Skeletal muscle satellite cell (primary cell): ENCODE measurements around the gene RBM20.

Source experiments
- H3K27me3 ChIP-seq: 2 replicates; pipeline ENCODE4 v1.7.0; 2013; ENCODE audit warnings: low read length; ENCODE audit not compliant: control insufficient read depth, insufficient read depth
- H3K36me3 ChIP-seq: 2 replicates; pipeline ENCODE4 v1.7.0; 2013; ENCODE audit warnings: mild to moderate bottlenecking, control low read depth, low read length; ENCODE audit not compliant: insufficient read depth
- H3K4me1 ChIP-seq: 2 replicates; pipeline ENCODE4 v1.7.0; 2013; ENCODE audit warnings: low read length; ENCODE audit not compliant: control insufficient read depth, insufficient read depth
- H3K4me2 ChIP-seq: 2 replicates; pipeline ENCODE4 v1.7.0; 2013; ENCODE audit warnings: mild to moderate bottlenecking, low read length
- H3K4me3 ChIP-seq: 2 replicates; pipeline ENCODE4 v1.7.0; 2013; ENCODE audit warnings: low read length
- H3K9ac ChIP-seq: 2 replicates; pipeline ENCODE4 v1.7.0; 2013; ENCODE audit warnings: mild to moderate bottlenecking, low read depth, low read length, moderate library complexity
- H3K9me3 ChIP-seq: replicated peaks from 2 replicates; pipeline ENCODE4 v1.7.0; 2013; ENCODE audit warnings: mild to moderate bottlenecking, control low read depth, low read length

Gene RBM20

DNA sequence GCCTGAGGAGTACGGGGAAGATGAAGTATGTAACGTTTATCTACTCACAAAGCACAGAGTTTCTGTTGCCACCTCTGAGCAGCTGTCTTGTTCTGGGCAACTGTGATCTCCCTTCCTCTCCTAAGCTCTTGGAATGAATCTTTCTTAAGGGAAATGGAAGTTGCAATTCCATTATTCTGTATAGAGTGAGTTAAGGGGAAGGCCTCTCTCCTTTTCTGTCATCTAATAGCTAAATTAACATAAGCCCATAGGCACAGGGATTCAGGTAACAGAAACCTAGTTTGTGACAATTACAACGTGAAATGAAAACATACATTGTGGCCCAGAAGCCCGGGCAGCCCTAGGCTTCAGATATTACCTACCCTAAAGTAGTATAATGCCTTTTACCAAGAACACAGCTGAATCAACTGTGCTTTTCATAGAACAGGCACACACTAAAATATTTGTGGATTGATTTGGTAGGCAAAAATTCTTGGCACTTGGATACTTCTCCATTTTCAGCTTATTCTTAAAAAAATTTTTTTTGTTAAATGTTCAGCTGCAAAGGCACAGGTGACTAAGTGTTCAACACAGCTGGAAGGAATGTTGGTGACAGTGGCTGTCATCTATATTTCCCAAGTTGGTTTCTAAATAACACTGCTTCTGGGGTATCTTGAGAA is 223.8 kb downstream of the RBM20 start:
- H3K36me3 ChIP-seq = no peaks in the 10 kb centered on the region
- no peak overlapping the region for H3K9ac ChIP-seq
- H3K9me3 ChIP-seq = no peaks in the 10 kb centered on the region
- H3K27me3 ChIP-seq = no peaks in the 10 kb centered on the region
- peaks cover 43% of the 10 kb centered on the region for H3K4me1 ChIP-seq
- no peak overlapping the region for H3K4me3 ChIP-seq
- H3K4me2 ChIP-seq = no peak overlapping the region

DNA sequence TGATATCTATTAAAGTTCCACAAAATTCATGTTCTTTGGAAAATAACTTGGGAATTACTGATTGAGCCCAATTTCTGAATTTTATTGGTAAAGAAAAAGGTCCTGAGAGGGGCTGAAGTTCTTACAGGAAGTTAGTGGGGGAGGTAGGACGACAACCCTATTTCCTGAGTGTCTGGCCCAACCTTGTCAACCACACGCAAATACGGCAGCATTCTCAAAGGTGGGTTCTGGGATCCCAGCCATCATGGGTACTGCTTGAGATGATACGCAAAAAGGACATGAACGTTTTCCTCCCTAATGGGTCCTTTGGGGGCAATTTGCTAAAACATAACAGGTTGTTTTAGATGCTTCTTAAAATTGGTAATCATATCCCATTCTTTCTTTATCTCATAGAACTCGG is 224.8 kb downstream of the RBM20 start:
- Histone ChIP-seq H3K4me2 (no peak overlapping the region), H3K9ac (no peak overlapping the region), H3K36me3 (no peaks in the 10 kb centered on the region), H3K9me3 (no peaks in the 10 kb centered on the region), H3K27me3 (no peaks in the 10 kb centered on the region), H3K4me1 (peaks cover 45% of the 10 kb centered on the region), H3K4me3 (no peak overlapping the region)

DNA sequence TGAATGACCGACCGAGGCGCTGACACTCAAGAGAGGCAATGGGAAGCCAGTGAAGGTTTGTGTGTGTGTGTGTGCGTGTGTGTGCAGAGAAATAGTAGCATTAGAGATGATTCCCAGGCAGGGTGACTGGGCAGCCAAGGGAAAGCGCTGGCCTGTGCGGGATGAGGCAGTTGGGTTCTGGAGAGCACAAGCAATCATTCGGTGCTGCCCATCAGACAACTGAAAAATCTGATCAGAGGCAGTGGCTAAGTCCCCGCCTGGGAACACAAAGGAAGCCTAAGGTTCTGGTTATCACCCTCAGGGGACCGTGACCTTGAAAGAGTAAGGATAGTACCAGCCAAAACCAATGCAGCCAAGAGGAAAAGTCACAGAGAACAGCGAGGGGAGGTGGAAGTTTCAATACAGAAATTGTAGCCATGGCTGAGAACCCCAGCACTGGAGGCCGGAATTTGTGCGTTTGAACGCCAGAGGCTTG is 226.7 kb downstream of the RBM20 start:
- no peaks in the 10 kb centered on the region for H3K9me3 ChIP-seq
- H3K27me3 ChIP-seq = no peaks in the 10 kb centered on the region
- H3K4me2 ChIP-seq = peak overlapping the region; percentile 94
- H3K4me1 ChIP-seq = peaks cover 33% of the 10 kb centered on the region
- H3K4me3 ChIP-seq = peak overlapping the region; percentile 88
- H3K9ac ChIP-seq = peak overlapping the region; percentile 93
- peaks cover under 1% of the 10 kb centered on the region for H3K36me3 ChIP-seq

DNA sequence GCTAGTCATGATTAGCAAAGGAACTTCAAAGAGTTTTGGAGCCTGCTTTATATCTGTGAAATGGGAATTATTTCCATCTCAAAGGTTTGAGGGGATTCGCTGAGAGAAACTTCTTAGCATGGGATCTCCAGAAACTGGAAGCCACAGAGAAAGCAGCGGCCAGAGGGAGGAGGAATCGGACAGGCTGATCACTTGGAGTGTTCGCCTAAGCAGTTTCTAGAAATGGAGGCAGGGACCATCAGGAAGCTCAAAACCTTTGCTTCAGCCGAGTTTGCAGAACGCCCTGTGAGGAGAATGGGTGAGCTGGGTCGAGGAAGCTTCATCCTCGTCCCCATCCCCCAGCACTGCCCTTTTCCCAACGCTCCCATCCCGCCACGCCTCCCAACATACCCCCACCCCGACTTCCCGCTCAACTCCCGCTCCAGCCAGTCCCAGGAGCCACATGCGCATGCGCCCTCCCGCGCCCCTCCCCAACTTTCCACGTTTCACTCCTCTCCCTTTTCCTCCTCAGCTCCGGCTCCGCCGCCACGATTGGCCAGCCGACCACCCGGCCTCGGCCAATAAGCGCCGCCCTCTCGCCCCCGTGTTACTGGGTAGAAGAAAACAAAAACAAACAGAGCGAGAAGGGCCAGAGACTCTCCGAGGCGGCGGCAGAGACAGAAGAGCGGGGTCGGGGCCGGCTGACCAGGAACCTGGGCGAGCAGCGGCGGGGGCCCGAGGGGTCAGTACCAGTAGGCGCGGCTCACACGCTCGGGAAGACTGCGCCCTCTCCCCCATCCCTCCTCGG is 227.4 kb downstream of the RBM20 start, which contains the start of gene PDCD4:
Gene PDCD4 (plus strand): TSS at position 631 of the 787 bp plus-strand sequence. CDS start 4,100 bp downstream, outside the sequence.
- peak within 1 kb of the TSS; percentile 94 for H3K4me2 ChIP-seq
- H3K4me1 ChIP-seq = peaks cover 26% of the 10 kb centered on the region
- peak within 1 kb of the TSS; percentile 93 for H3K9ac ChIP-seq
- peak within 1 kb of the TSS; percentile 88 for H3K4me3 ChIP-seq
- H3K27me3 ChIP-seq = no peaks in the 10 kb centered on the region
- H3K36me3 ChIP-seq = peaks cover 6% of the 10 kb centered on the region
- no peaks in the 10 kb centered on the region for H3K9me3 ChIP-seq

DNA sequence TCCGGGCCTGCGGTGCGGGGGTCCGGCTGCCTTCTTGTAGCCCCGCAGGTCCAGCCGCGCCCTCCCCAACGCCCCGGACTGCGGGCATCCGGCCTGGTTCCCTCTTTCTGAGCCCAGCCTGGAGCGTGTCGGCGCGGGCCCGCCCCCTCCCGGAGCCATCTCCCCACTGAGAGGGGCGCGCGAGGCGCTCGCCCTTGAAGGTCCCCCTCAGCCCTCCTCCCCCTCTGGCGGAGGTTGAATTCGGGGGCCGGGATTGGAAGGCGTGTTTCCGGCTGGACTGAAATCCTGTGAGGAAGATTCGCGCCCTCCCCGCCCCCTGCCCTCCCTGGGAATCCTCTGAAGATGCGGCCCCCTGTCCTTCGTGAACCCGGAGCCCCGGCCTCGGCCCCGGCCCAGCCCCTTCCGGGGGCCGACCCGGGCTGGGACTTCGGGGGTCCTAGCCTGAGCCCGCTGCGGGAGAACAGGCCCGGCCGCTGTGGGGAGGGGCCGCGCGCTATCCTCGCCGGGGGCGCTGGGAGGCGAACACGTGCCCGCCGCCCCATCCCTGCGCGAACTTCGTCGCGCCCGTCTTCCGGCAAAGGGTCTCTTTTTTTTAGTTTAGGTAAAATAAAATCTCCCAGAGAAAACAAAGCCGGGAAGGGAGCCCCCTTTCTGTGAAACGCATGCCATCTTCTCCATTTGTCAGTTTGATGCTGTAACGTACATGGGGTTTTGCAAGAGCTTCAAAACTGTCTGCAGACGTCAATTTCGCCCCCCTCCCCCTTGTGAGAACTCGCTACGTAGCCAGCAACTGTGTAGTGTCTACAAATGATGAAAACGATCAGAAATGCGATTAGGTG is 228.2 kb downstream of the RBM20 start:
- H3K9me3 ChIP-seq = no peaks in the 10 kb centered on the region
- H3K4me3 ChIP-seq = peak overlapping the region; percentile 88
- no peaks in the 10 kb centered on the region for H3K27me3 ChIP-seq
- H3K36me3 ChIP-seq = peaks cover 6% of the 10 kb centered on the region
- peaks cover 24% of the 10 kb centered on the region for H3K4me1 ChIP-seq
- peak overlapping the region; percentile 93 for H3K9ac ChIP-seq
- H3K4me2 ChIP-seq = peak overlapping the region; percentile 94

DNA sequence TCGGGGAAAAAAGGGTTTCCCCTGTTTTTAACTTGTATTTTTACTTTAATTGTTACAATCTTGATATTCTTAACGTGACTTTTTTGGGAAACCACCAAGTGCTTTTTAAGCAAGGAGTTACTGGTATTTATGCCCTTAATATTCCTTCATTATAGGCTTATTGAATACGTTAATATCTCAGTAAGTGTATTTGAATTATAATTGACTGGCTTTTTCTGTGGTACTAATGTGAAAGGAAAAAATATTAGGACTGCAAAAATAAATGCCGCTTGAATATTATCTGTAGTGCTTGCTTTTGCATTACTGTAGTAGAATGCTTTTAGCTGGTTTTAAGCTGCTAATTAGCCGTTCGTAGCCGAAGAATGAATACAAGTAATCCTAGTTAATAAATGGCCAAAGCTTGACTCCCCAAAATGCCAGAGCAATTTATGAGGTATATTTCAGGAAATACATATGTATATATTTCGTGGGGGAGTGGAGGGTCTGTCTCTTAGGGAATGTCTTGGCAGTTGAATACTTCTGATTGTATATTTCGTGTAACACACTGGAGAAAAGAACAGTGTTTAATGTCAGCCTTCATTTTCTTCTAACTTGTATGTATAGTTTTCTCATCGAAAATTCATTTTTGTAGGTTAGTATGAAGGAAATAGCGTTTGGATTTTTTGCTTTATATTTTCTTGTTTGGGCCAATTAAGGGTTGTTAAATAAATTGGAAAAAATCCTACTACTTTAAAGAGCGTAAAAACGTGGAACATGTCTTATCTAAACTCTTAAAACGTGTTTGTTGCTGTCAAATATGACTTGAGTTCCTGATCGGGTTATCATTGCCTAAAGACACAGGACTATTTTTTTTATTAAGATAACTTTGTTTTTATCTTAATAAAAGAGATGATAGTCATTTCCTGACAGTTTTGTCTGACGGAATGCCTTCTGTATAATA is 229.1 kb downstream of the RBM20 start:
- H3K4me2 ChIP-seq = peak overlapping the region; percentile 94
- H3K4me1 ChIP-seq = peaks cover 15% of the 10 kb centered on the region
- no peaks in the 10 kb centered on the region for H3K27me3 ChIP-seq
- H3K4me3 ChIP-seq = peak overlapping the region; percentile 88
- no peaks in the 10 kb centered on the region for H3K9me3 ChIP-seq
- H3K36me3 ChIP-seq = peaks cover 7% of the 10 kb centered on the region
- peak overlapping the region; percentile 93 for H3K9ac ChIP-seq

DNA sequence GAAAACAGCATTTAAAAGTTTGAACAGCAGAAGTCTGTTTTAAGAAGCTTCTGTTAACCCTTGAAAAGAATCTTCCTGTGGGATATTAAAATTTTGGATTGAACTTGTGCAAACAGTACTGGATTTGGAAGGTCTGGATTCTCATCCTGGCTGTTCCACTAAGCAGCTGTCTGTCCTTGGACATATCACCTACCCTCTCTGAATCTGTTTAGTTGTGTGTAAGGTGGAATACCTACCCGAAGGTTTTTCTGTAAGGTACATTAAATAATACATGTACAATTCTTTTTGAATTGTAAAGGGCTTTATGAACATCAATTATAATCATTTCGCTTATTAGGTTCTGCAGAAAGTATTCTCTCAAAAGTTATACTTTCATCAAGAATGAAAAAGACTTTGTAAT is 229.8 kb downstream of the RBM20 start:
- peaks cover 14% of the 10 kb centered on the region for H3K4me1 ChIP-seq
- H3K36me3 ChIP-seq = peaks cover 13% of the 10 kb centered on the region
- peak overlapping the region; percentile 88 for H3K4me3 ChIP-seq
- peak overlapping the region; percentile 94 for H3K4me2 ChIP-seq
- H3K9ac ChIP-seq = peak overlapping the region; percentile 93
- no peaks in the 10 kb centered on the region for H3K9me3 ChIP-seq
- H3K27me3 ChIP-seq = no peaks in the 10 kb centered on the region

DNA sequence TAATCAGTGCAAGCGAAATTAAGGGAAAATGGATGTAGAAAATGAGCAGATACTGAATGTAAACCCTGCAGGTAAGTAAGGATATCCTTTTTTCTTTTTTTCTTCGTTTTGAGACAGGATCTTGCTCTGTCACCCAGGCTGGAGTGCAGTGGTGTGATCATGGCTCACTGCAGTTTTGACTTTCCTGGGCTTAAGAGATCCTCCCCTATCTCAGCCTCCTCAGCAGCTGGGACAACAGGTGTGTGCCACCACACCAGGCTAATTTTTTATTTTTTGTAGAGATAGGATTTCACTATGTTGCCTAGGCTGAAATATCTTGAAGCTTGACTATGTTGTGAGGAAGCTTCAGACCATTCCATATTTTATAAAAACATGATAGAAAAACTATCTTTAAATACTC is 231.9 kb downstream of the RBM20 start:
- no peak overlapping the region for H3K9ac ChIP-seq
- H3K27me3 ChIP-seq = no peaks in the 10 kb centered on the region
- H3K36me3 ChIP-seq = peaks cover 15% of the 10 kb centered on the region
- H3K9me3 ChIP-seq = no peaks in the 10 kb centered on the region
- no peak overlapping the region for H3K4me3 ChIP-seq
- H3K4me2 ChIP-seq = no peak overlapping the region
- H3K4me1 ChIP-seq = peaks cover 10% of the 10 kb centered on the region

DNA sequence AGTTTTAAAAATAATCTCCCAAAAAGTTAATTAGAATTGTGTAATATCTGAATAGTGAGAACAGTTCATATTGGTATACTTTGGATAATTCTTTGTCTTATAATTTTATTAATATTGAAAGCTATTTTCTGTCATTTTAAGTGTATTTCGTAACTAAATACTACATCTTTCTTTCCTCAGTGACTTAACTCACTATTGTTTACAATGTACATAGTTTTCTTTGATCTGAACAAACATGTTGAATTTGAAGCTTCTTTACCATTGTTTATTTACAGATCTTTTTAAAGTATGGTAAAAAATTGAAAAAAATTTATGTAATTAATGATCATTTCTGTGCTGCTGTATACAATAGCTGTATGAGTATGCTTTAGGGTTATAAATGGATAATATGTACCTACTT is 232.7 kb downstream of the RBM20 start:
- Histone ChIP-seq H3K36me3 (peaks cover 20% of the 10 kb centered on the region), H3K27me3 (no peaks in the 10 kb centered on the region), H3K4me2 (no peak overlapping the region), H3K9me3 (no peaks in the 10 kb centered on the region), H3K9ac (no peak overlapping the region), H3K4me3 (no peak overlapping the region), H3K4me1 (peaks cover 5% of the 10 kb centered on the region)

DNA sequence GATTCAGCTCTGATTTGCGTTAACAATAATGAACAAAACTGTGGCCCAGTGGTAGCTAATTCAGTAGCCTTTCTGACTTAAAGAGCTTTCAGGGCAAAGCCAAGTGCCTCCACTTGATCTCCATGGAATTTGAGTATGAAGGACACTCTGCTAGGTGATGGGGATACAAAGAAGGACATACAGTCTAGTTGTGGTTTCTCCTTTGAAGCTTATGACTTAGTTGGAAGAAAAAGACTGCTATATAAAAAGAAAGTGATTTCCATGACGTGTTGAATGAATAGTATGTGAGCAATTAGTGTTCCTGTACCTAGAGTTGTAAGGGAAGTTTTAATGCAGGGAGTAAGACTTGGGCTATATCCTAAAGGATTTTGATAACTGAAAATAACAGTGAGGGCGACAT is 235.9 kb downstream of the RBM20 start:
- Histone ChIP-seq H3K4me1 (no peaks in the 10 kb centered on the region), H3K9me3 (no peaks in the 10 kb centered on the region), H3K4me2 (no peak overlapping the region), H3K36me3 (peaks cover 36% of the 10 kb centered on the region), H3K9ac (no peak overlapping the region), H3K27me3 (no peaks in the 10 kb centered on the region), H3K4me3 (no peak overlapping the region)
